ENCODE results near the gene PPDPF. TPM values are rescaled to one million over a fixed set of nuclear protein-coding genes. Genes with fewer than 3 reads are reported as not detected.

The PPDPF gene
- total RNA-seq, 1 donor from 2014 or later: 242 TPM

DNA sequence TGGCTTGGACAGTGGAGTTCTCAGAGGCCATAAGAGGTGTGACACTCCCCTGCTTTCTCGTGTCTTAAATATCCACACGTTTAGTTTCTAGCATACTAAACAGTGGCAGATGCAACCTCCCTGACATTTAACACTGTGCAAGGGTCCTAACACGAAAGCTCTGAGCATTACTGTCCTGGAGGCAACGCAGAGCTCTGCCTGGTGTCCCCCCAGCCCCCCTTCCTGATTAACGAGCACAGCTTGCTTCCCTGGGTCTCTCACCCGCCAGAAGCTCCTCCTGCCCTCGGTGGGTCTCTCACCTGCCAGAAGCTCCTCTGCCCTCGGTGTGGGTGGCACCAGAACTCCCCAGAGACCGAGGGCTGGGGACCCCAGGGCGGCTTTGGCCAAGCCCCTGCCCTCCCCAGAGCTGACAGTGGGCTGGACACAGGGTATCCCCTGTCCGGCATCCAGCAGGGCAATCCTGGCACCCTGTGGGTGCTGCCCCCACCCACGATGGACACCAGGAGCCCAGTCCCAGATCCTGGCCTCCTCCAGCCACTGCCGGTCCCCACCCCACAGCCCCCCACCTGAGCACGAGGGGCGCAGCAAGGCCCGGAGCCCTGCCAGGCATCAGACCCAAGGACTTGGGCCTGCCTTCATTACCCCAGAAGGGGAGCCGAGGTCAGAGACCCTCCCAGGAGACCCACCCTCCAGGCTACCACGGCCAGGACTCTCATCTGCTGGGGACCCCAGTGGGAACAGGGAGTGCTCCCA is 35.7 kb upstream of the PPDPF start:
- TF ChIP-seq, protein P1, sequence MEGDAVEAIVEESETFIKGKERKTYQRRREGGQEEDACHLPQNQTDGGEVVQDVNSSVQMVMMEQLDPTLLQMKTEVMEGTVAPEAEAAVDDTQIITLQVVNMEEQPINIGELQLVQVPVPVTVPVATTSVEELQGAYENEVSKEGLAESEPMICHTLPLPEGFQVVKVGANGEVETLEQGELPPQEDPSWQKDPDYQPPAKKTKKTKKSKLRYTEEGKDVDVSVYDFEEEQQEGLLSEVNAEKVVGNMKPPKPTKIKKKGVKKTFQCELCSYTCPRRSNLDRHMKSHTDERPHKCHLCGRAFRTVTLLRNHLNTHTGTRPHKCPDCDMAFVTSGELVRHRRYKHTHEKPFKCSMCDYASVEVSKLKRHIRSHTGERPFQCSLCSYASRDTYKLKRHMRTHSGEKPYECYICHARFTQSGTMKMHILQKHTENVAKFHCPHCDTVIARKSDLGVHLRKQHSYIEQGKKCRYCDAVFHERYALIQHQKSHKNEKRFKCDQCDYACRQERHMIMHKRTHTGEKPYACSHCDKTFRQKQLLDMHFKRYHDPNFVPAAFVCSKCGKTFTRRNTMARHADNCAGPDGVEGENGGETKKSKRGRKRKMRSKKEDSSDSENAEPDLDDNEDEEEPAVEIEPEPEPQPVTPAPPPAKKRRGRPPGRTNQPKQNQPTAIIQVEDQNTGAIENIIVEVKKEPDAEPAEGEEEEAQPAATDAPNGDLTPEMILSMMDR (IDR thresholded peaks at IDR 0.05): no peak
- peaks cover 4% of the 10 kb centered on the region for H3K27me3 ChIP-seq
- no peak overlapping the region for H3K27ac ChIP-seq
- H3K4me1 ChIP-seq: no peaks in the 10 kb centered on the region
- DNase-seq (ENCODE audit: low spot score in 2 of 2): no peak
- H3K36me3 ChIP-seq: no peaks in the 10 kb centered on the region
- intact Hi-C loops (cut with DNase I): no loop called here
- H3K9me3 ChIP-seq: no peaks in the 10 kb centered on the region
- H3K4me3 ChIP-seq: no peak overlapping the region

DNA sequence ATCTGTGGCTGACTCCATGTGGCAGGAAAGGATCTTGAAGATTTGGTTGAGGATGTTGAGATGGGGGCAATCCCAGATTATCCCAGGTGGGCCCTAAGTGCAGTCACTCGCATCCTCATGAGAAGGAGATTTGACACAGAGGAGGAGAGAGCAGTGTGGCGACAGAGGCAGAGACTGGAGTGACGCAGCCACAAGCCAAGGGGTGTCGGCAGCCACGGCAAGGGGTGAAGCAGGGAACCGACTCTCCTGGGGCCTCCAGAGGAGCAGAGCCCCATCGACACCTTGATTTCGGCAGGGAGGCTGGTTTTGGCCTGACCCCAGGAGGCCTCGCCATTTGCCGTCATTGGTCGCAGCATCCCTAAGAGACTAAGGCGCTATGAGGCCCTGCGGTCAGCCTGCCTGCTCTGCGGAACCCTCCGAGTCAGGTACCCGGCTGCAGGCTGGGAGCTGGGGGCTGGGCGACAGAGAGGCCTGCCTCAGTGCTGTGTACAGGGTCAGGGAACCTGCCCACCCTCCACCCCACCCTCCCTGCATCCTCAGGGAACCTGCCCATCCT is 34.2 kb upstream of the PPDPF start:
- peaks cover 4% of the 10 kb centered on the region for H3K27me3 ChIP-seq
- no peak overlapping the region for H3K27ac ChIP-seq
- H3K4me1 ChIP-seq: no peaks in the 10 kb centered on the region
- H3K36me3 ChIP-seq: no peaks in the 10 kb centered on the region
- TF ChIP-seq, protein P1 (IDR thresholded peaks at IDR 0.05): no peak
- no peak overlapping the region for H3K4me3 ChIP-seq
- intact Hi-C loops (cut with DNase I): no loop called here
- no peaks in the 10 kb centered on the region for H3K9me3 ChIP-seq
- DNase-seq (ENCODE audit: low spot score in 2 of 2): no peak

DNA sequence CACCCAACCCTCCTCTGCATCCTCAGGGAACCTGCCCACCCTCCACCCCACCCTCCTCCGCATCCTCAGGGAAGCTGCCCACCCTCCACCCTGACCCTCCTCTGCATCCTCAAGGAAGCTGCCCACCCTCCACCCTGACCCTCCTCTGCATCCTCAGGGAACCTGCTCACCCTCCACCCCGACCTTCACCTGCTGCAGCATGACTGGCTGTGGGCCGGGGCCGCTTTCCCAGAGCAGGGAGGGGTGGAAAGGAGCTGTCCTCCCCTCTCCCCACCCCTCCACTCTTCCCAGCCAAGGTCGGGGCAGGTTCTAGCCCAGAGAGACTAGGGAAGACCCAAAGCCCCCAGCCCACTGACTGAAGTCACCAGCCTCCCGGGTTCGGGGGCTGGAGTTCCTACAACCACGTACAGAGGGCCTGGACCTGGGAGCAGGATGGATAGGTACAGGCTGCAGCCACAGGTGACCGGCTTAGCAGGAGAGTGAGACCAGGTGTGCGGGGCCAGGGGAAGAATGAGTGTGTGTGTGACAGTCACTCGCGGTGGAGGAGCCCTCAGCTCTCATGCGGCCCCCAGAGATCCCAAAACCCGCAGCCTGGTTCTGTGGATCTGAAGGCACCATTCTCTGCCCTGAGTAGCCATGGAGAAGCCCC is 33.3 kb upstream of the PPDPF start:
- intact Hi-C loops (cut with DNase I): no loop called here
- TF ChIP-seq, protein P1 (IDR thresholded peaks at IDR 0.05): no peak
- Histone ChIP-seq H3K9me3 (no peaks in the 10 kb centered on the region), H3K4me3 (no peak overlapping the region), H3K4me1 (no peaks in the 10 kb centered on the region), H3K36me3 (no peaks in the 10 kb centered on the region), H3K27ac (no peak overlapping the region), H3K27me3 (peaks cover 4% of the 10 kb centered on the region)
- DNase-seq (ENCODE audit: low spot score in 2 of 2): no peak

DNA sequence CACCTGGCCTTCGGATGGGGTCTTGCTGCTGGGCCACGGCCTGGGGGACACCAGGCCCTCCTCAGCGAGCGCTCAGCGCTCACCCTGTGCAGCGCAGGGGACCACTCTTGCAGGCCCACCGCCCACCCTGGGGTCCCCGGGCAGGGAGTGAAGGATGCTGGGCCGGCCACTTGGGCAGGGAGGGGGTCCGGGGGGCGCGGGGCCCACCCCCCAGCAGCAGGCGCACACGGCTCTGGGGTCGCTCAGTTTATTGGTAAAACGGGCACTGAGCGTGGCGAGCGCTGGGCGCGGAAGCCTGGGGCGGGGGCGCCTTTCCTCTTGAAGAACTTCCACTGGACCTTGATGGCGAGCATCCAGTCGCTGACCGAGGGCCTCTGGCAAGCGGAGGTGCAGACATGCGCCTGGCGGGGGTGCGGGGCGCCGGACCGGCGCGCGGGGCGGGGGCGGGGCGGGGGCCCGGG is 32.8 kb upstream of the PPDPF start:
- no peak for DNase-seq (ENCODE audit: low spot score in 2 of 2)
- no peaks in the 10 kb centered on the region for H3K36me3 ChIP-seq
- H3K4me3 ChIP-seq: no peak overlapping the region
- no peaks in the 10 kb centered on the region for H3K4me1 ChIP-seq
- H3K9me3 ChIP-seq: no peaks in the 10 kb centered on the region
- H3K27me3 ChIP-seq: peaks cover 4% of the 10 kb centered on the region
- TF ChIP-seq, protein P1 (IDR thresholded peaks at IDR 0.05): no peak
- intact Hi-C loops (cut with DNase I): no loop called here
- no peak overlapping the region for H3K27ac ChIP-seq

DNA sequence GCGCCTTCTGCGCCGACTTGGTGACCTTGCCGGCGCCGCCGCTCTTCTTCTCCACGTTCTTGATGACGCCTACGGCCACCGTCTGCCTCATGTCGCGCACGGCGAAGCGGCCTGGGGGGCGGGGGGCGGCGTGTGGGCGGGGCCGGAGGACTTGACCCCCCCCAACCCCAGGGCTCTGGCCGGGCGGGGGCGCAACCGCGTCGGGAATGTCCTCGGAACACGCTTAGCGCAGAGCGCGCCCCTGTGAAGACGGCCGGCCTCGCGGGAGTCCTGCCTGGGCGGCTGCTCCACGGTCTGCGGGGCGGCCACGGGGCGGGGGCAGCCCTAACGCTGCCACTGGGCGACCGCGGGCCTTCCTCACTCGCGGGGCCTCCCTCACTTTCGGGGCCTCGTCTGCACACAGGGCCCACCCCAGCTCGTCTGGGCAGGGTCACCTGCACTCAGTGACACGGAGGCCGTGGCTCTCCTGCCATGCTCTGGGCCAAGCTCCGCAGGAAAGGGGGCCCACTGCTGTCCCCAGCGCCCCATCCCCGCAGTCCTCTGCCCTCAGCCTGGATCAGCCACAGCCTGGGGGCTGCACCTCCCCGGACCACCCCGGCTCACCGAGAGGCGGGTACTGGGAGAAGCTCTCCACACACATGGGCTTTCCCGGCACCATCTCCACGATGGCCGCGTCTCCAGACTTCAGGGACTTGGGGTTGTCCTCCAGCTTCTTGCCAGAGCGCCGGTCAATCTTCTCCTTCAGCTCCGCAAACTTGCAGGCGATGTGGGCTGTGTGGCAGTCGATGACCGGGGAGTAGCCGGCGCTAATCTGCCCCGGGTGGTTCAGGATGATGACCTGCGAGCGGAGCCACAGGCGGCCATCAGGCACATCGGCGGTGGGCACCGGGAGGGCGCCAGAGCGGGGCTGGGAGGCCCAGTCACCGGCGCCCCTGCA is 32.0 kb upstream of the PPDPF start:
- peaks cover 4% of the 10 kb centered on the region for H3K27me3 ChIP-seq

More for the DNA sequence above, 32.0 kb upstream of the PPDPF start:
- H3K9me3 ChIP-seq: no peaks in the 10 kb centered on the region
- H3K36me3 ChIP-seq: no peaks in the 10 kb centered on the region
- no peaks in the 10 kb centered on the region for H3K4me1 ChIP-seq
- TF ChIP-seq, protein P1 (IDR thresholded peaks at IDR 0.05): no peak
- no peak overlapping the region for H3K27ac ChIP-seq
- intact Hi-C loops (cut with DNase I): no loop called here
- H3K4me3 ChIP-seq: no peak overlapping the region
- DNase-seq (ENCODE audit: low spot score in 2 of 2): no peak
